ENCODE results near the gene SPTLC1. TPM values are rescaled to one million over a fixed set of nuclear protein-coding genes. Genes with fewer than 3 reads are reported as not detected.

Gene SPTLC1
- total RNA-seq, 1 experiment from 2014 or later = 72.9 TPM

GRCh38 chr9:92095236-92095635, 20.0 kb downstream of the SPTLC1 start:
- no peak for DNase-seq (ENCODE audit: low spot score)

GRCh38 chr9:92094655-92095054, 20.6 kb downstream of the SPTLC1 start:
- no peak for DNase-seq (ENCODE audit: low spot score)

- DNase-seq (ENCODE audit: low spot score) = no peak
These were observed 37.3 kb downstream of the SPTLC1 start for GRCh38 chr9:92077888-92078287.

- no peak for DNase-seq (ENCODE audit: low spot score)
These were observed 43.6 kb downstream of the SPTLC1 start for GRCh38 chr9:92071634-92072033.

GRCh38 chr9:92066168-92066567, 49.0 kb downstream of the SPTLC1 start:
- DNase-seq (ENCODE audit: low spot score) = no peak

GRCh38 chr9:92064711-92065110, 50.5 kb downstream of the SPTLC1 start:
- no peak for DNase-seq (ENCODE audit: low spot score)

- no peak for DNase-seq (ENCODE audit: low spot score)
These were observed 54.0 kb downstream of the SPTLC1 start for GRCh38 chr9:92061184-92061583.

- no peak for DNase-seq (ENCODE audit: low spot score)
These were observed 55.6 kb downstream of the SPTLC1 start for GRCh38 chr9:92059661-92060060.

- DNase-seq (ENCODE audit: low spot score) = no peak
These were observed 56.3 kb downstream of the SPTLC1 start for GRCh38 chr9:92058723-92059444.

- no peak for DNase-seq (ENCODE audit: low spot score)
These were observed 57.2 kb downstream of the SPTLC1 start for GRCh38 chr9:92058026-92058425.

- DNase-seq (ENCODE audit: low spot score) = no peak
These were observed 58.0 kb downstream of the SPTLC1 start for GRCh38 chr9:92057226-92057625.

GRCh38 chr9:92055624-92056023, 59.6 kb downstream of the SPTLC1 start:
- no peak for DNase-seq (ENCODE audit: low spot score)

GRCh38 chr9:92048924-92049625, 66.1 kb downstream of the SPTLC1 start:
- DNase-seq (ENCODE audit: low spot score) = no peak

- DNase-seq (ENCODE audit: low spot score) = no peak
These were observed 67.7 kb downstream of the SPTLC1 start for GRCh38 chr9:92047500-92047899.

- no peak for DNase-seq (ENCODE audit: low spot score)
These were observed 68.5 kb downstream of the SPTLC1 start for GRCh38 chr9:92046676-92047075.

GRCh38 chr9:92044936-92045335, 70.3 kb downstream of the SPTLC1 start:
- DNase-seq (ENCODE audit: low spot score) = no peak

GRCh38 chr9:92043002-92043401, 72.2 kb downstream of the SPTLC1 start:
- DNase-seq (ENCODE audit: low spot score) = no peak

GRCh38 chr9:92042260-92042659, 73.0 kb downstream of the SPTLC1 start:
- DNase-seq (ENCODE audit: low spot score) = no peak

- no peak for DNase-seq (ENCODE audit: low spot score)
These were observed 78.5 kb downstream of the SPTLC1 start for GRCh38 chr9:92036756-92037155.

- no peak for DNase-seq (ENCODE audit: low spot score)
These were observed 78.8 kb downstream of the SPTLC1 start for GRCh38 chr9:92036411-92036746.

GRCh38 chr9:92035687-92036410, 79.4 kb downstream of the SPTLC1 start:
- DNase-seq (ENCODE audit: low spot score) = no peak

- no peak for DNase-seq (ENCODE audit: low spot score)
These were observed 80.1 kb downstream of the SPTLC1 start for GRCh38 chr9:92035146-92035545.

- DNase-seq (ENCODE audit: low spot score) = no peak
These were observed 81.2 kb downstream of the SPTLC1 start for GRCh38 chr9:92033991-92034390.

All from HT-29 (cell line).